Measurements from ENCODE around the gene COASY.
"Not testable (repeated sequence)": the region's sequence is repeated elsewhere in the genome, so short reads cannot be mapped to it uniquely, and the experiment has no call there.

COASY gene

DNA sequence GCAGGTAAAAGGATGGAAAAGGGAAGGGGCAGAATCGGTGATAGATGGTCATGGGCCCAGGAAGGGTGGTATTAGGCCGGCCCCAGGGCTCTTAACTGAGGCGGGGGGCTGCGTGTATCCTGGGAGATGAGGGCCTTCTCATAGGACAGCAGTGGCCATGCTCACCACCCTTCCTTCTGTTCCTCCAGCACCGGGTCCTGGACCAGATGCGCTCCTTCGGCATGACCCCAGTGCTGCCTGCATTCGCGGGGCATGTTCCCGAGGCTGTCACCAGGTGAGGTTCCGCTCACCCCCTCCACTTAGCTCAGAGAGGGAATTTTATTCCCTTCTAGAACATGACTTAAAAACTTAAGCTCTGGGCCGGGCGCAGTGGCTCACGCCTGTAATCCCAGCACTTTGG is 23.5 kb upstream of the COASY start:
- Histone ChIP-seq H3K9me3 (ENCODE audit: control insufficient read depth, insufficient read depth, low read length) (no peaks in the 10 kb centered on the region), H3K9ac (ENCODE audit: low read depth, low read length) (no peak overlapping the region), H3K36me3 (ENCODE audit: insufficient read depth, low read length) (no peaks in the 10 kb centered on the region), H3K4me1 (ENCODE audit: insufficient read depth, low read length) (peaks cover 15% of the 10 kb centered on the region)

GRCh38 chr17:42540558-42540957 is 21.4 kb upstream of the COASY start:
- not testable (repeated sequence) for H3K9me3 ChIP-seq (ENCODE audit: control insufficient read depth, insufficient read depth, low read length); H3K36me3 ChIP-seq (ENCODE audit: insufficient read depth, low read length); H3K9ac ChIP-seq (ENCODE audit: low read depth, low read length); H3K4me1 ChIP-seq (ENCODE audit: insufficient read depth, low read length)

DNA sequence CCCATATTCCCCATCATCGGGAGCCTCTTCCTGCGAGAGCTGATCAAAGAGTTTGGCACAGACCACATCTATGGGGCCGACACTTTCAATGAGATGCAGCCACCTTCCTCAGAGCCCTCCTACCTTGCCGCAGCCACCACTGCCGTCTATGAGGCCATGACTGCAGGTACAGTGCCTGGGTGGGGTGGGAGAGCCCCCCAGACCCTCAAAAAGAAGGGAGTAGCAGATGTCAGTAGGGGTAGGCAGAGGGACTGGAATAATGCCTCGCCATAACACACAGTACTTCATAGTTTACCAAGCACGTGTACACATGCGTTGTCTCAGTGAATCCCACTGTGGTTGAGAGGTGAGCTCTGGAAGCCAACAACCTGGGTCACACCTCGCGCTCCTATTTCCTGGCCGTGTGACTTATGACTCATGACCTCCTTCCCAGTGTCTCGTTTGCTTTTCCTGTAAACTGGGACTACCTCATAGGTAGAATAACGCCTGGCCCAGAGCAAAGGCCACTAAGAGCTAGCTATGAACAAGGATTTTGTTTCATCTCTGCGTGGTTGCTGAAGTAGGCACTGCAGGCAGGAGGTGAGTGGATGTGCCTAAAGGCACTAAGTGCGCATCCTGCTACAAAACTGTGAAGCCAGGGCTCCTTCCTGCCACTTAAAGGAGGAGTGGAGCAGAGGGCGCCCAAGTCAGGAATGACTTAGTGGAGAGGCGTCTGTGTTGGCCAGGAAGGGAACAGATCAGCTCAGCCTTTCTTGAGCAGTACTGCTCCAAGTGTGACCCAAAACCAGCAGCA is 20.7 kb upstream of the COASY start:
- Histone ChIP-seq H3K4me1 (ENCODE audit: insufficient read depth, low read length) (peaks cover 4% of the 10 kb centered on the region; the same call in 1 of the 2 replicates), H3K9ac (ENCODE audit: low read depth, low read length) (no peak overlapping the region)

DNA sequence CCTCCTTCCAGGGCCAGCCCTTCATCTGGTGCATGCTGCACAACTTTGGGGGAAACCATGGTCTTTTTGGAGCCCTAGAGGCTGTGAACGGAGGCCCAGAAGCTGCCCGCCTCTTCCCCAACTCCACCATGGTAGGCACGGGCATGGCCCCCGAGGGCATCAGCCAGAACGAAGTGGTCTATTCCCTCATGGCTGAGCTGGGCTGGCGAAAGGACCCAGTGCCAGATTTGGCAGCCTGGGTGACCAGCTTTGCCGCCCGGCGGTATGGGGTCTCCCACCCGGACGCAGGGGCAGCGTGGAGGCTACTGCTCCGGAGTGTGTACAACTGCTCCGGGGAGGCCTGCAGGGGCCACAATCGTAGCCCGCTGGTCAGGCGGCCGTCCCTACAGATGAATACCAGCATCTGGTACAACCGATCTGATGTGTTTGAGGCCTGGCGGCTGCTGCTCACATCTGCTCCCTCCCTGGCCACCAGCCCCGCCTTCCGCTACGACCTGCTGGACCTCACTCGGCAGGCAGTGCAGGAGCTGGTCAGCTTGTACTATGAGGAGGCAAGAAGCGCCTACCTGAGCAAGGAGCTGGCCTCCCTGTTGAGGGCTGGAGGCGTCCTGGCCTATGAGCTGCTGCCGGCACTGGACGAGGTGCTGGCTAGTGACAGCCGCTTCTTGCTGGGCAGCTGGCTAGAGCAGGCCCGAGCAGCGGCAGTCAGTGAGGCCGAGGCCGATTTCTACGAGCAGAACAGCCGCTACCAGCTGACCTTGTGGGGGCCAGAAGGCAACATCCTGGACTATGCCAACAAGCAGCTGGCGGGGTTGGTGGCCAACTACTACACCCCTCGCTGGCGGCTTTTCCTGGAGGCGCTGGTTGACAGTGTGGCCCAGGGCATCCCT is 18.5 kb upstream of the COASY start:
- Histone ChIP-seq H3K9me3 (ENCODE audit: control insufficient read depth, insufficient read depth, low read length) (no peaks in the 10 kb centered on the region), H3K36me3 (ENCODE audit: insufficient read depth, low read length) (no peaks in the 10 kb centered on the region), H3K9ac (ENCODE audit: low read depth, low read length) (no peak overlapping the region), H3K4me1 (ENCODE audit: insufficient read depth, low read length) (peaks cover 4% of the 10 kb centered on the region; the same call in 1 of the 2 replicates)

More for the DNA sequence above, 20.7 kb upstream of the COASY start:
- H3K9me3 ChIP-seq (ENCODE audit: control insufficient read depth, insufficient read depth, low read length), result no peaks in the 10 kb centered on the region
- no peaks in the 10 kb centered on the region for H3K36me3 ChIP-seq (ENCODE audit: insufficient read depth, low read length)

DNA sequence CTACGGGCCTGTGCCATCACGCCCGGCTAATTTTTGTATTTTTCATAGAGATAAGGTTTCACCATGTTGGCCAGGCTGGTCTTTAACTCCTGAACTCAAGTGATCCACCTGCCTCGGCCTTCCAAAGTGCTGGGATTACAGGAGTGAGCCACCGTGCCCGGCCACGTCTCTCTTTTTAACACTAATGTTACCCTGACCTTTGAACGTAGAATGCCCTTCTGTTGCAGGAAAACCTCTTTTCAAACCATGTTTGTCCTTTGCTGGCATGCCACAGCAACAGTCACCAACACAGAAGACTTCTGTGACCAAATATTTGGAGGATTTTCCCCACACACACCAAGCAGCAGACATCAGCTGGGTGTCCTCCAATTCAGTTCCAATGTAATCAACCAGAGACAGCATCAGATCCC is 17.1 kb upstream of the COASY start:
- Histone ChIP-seq H3K9ac (ENCODE audit: low read depth, low read length) (no peak overlapping the region), H3K36me3 (ENCODE audit: insufficient read depth, low read length) (no peaks in the 10 kb centered on the region), H3K9me3 (ENCODE audit: control insufficient read depth, insufficient read depth, low read length) (no peaks in the 10 kb centered on the region), H3K4me1 (ENCODE audit: insufficient read depth, low read length) (peaks cover 9% of the 10 kb centered on the region; the same call in 1 of the 2 replicates)

DNA sequence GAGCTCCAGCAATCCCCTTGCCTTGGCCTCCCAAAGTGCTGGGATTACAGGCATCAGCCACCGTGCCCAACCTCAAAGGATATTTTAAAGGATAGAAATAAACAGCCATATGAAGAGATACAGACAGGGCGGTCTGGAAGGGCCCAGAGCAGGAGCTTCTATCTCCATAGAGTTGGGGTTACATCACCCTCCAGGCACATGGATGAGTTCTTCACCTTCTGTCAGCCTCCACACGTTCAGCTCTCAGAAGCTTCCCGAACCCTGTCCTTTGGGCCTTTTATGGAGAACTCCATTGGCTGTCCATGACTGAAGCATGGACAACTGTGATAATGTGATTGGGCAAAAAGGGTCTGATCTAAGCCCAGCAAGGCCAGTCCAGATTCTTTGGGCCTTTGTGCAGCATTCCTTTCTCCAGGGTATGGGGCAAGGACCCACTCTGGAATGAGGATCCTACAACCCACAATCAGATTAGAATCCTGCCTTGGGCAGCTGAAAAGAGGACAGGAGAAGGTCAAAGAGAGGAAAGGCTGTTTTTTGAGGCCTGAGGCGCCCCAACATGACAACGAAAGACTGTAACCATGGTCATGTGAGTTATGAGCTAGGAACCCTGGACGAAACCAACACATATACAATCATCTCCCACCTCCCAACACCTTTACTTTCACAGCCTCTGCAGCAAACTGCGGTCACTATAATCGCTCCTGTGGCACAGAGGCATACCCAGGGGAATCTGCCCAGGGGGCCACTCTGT is 16.0 kb upstream of the COASY start:
- not testable (repeated sequence) for H3K9ac ChIP-seq (ENCODE audit: low read depth, low read length); H3K36me3 ChIP-seq (ENCODE audit: insufficient read depth, low read length); H3K4me1 ChIP-seq (ENCODE audit: insufficient read depth, low read length); H3K9me3 ChIP-seq (ENCODE audit: control insufficient read depth, insufficient read depth, low read length)

DNA sequence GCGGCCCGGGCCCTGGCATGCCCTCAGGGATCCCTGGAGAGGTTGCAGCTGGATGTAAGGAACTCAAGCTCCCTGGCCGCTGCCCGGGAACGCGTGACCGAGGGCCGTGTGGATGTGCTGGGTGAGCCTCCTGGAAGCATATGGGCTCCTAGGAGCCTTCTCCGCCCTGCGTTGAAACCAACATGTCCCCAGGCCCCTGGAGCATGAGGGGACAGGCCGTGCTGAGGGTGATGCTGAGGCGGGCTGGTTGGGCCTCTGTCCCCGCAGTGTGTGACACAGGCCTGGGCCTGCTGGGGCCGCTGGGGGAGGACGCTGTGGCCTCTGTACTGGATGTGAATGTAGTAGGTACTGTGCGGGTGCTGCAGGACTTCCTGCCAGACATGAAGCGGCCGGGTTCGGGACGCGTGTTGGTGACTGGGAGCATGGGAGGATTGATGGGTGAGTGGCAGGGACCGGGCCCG is 14.9 kb upstream of the COASY start:
- Histone ChIP-seq H3K36me3 (ENCODE audit: insufficient read depth, low read length) (no peaks in the 10 kb centered on the region), H3K9me3 (ENCODE audit: control insufficient read depth, insufficient read depth, low read length) (no peaks in the 10 kb centered on the region), H3K9ac (ENCODE audit: low read depth, low read length) (no peak overlapping the region), H3K4me1 (ENCODE audit: insufficient read depth, low read length) (peaks cover 5% of the 10 kb centered on the region; the same call in 1 of the 2 replicates)

GRCh38 chr17:42547698-42548069 is 14.3 kb upstream of the COASY start:
- Histone ChIP-seq H3K4me1 (ENCODE audit: insufficient read depth, low read length) (peaks cover 5% of the 10 kb centered on the region; the same call in 1 of the 2 replicates), H3K9ac (ENCODE audit: low read depth, low read length) (peak overlapping the region; percentile 48; the same call in 1 of the 2 replicates), H3K36me3 (ENCODE audit: insufficient read depth, low read length) (no peaks in the 10 kb centered on the region), H3K9me3 (ENCODE audit: control insufficient read depth, insufficient read depth, low read length) (no peaks in the 10 kb centered on the region)

DNA sequence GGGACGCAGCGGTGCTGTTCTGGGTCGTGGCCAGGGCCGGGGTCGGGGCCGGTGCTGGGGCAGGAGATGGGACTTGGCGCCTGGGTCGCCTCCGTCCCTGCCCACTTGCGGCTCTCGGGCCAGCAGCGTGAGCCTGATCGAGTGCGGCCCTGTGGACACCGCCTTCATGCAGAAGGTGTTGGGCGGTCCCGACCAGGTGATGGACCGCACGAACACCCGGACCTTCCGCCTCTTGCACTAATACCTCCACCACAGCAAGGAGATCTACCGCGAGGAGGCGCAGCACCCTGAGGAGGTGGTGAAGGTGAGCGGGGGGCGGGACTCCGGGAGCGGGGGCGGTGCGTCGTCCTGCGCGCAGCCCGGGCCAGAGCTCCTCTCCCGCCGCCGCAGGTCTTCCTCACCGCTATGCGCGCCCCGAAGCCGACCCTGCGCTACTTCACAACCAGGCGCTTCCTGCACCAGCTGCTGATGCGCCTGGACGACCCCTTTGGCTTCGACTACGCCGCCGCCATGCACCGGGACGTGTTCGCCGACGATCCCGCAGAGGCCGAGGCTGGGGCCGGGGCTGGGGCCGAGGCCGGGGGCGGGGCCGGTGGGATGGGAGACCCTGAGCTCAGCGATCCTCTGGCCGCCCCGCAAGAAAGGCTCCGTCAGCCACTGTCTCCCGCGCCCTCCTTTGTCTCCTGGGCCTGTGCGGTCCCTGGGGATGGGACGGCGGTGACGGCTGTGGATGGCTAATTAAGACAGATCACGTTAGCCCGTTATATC is 13.7 kb upstream of the COASY start:
- Histone ChIP-seq H3K36me3 (ENCODE audit: insufficient read depth, low read length) (no peaks in the 10 kb centered on the region), H3K9ac (ENCODE audit: low read depth, low read length) (peak overlapping the region; percentile 48), H3K9me3 (ENCODE audit: control insufficient read depth, insufficient read depth, low read length) (no peaks in the 10 kb centered on the region), H3K4me1 (ENCODE audit: insufficient read depth, low read length) (peaks cover 5% of the 10 kb centered on the region; the same call in 1 of the 2 replicates)

GRCh38 chr17:42548993-42549755 is 12.8 kb upstream of the COASY start:
- peaks cover 5% of the 10 kb centered on the region; the same call in 1 of the 2 replicates for H3K4me1 ChIP-seq (ENCODE audit: insufficient read depth, low read length)
- H3K36me3 ChIP-seq (ENCODE audit: insufficient read depth, low read length), result no peaks in the 10 kb centered on the region
- peak overlapping the region; percentile 48 for H3K9ac ChIP-seq (ENCODE audit: low read depth, low read length)
- H3K9me3 ChIP-seq (ENCODE audit: control insufficient read depth, insufficient read depth, low read length), result no peaks in the 10 kb centered on the region

- H3K9ac ChIP-seq (ENCODE audit: low read depth, low read length), result peak within 1 kb of the TSS; percentile 87; the same call in 1 of the 2 replicates
- not testable (repeated sequence) for H3K36me3 ChIP-seq (ENCODE audit: insufficient read depth, low read length); H3K4me1 ChIP-seq (ENCODE audit: insufficient read depth, low read length); H3K9me3 ChIP-seq (ENCODE audit: control insufficient read depth, insufficient read depth, low read length)
These were observed 9.2 kb upstream of the COASY start, which contains the start of gene HSD17B1 for GRCh38 chr17:42552736-42553135. TSS of gene HSD17B1 (plus strand) at chr17:42552923. CDS start at chr17:42552934, 11 bp downstream.

DNA sequence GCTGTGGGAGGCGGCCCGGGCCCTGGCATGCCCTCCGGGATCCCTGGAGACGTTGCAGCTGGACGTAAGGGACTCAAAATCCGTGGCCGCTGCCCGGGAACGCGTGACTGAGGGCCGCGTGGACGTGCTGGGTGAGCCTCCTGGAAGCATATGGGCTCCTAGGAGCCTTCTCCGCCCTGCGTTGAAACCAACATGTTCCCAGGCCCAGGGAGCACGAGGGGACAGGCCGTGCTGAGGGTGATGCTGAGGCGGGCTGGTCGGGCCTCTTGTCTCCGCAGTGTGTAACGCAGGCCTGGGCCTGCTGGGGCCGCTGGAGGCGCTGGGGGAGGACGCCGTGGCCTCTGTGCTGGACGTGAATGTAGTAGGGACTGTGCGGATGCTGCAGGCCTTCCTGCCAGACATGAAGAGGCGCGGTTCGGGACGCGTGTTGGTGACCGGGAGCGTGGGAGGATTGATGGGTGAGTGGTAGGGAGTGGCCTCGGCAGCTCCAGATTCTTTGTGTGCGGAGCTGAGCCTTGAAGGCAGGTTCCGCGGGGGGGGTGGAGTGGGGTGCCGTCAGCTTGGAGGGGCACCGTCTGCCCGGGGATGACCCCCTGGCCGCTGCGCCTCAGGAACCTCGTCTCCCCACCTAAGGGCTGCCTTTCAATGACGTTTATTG is 8.7 kb upstream of the COASY start:
- Histone ChIP-seq H3K4me1 (ENCODE audit: insufficient read depth, low read length) (peaks cover 5% of the 10 kb centered on the region; the same call in 1 of the 2 replicates), H3K36me3 (ENCODE audit: insufficient read depth, low read length) (no peaks in the 10 kb centered on the region), H3K9ac (ENCODE audit: low read depth, low read length) (peak overlapping the region; percentile 87; the same call in 1 of the 2 replicates), H3K9me3 (ENCODE audit: control insufficient read depth, insufficient read depth, low read length) (no peaks in the 10 kb centered on the region)

Measured in ES-I3 (cell line).